Upper lobe of right lung (tissue), 1 donor: ENCODE results near the gene ZNF614. TPM values are rescaled to one million over a fixed set of nuclear protein-coding genes. Genes with fewer than 3 reads are reported as not detected.
"Not testable (repeated sequence)": the region's sequence is repeated elsewhere in the genome, so short reads cannot be mapped to it uniquely, and the experiment has no call there.

ENCODE experiments used
- ATAC-seq: fragments of 200-7000 bp; cut with Tn5 transposase; one replicate; pipeline ENCODE4 v1.9.1; 2020; ENCODE audit warnings: mild to moderate bottlenecking, moderate library complexity
- DNase-seq: peaks from one replicate; pipeline ENCODE4 v3.0.0-alpha.2; 2020
- H3K27ac ChIP-seq: fragments of 200-600 bp; one replicate; pipeline ENCODE4 v1.8.0; 2022
- H3K27me3 ChIP-seq: fragments of 200-600 bp; one replicate; pipeline ENCODE4 v1.8.0; 2022; ENCODE audit warnings: mild to moderate bottlenecking
- H3K36me3 ChIP-seq: fragments of 200-600 bp; one replicate; pipeline ENCODE4 v1.8.0; 2022
- H3K4me1 ChIP-seq: fragments of 200-600 bp; one replicate; pipeline ENCODE4 v1.8.0; 2022
- H3K4me3 ChIP-seq: fragments of 200-600 bp; one replicate; pipeline ENCODE4 v1.8.0; 2022; ENCODE audit warnings: mild to moderate bottlenecking
- H3K9me3 ChIP-seq: fragments of 200-600 bp; one replicate; pipeline ENCODE4 v1.8.0; 2022
- CTCF ChIP-seq: fragments of 200-600 bp; IDR thresholded peaks from one replicate; pipeline ENCODE4 v1.8.0; 2022; ENCODE audit warnings: antibody characterized with exemption
- intact Hi-C: fragments of 100-400 bp; cut with DNase I; formaldehyde crosslinking; loops from one replicate; pipeline ENCODE4 v1.11.0; 2022
- long read RNA-seq: library from polyadenylated mRNA; unstranded; transcript quantifications from one replicate; pipeline ENCODE4 v2.0.0, GENCODE V29; 2021
- total RNA-seq: library from RNA; stranded (reverse); fragmentation: NEBNext Ultra II Directional; extraction: Animal tissue kit (Norgen Biotek cat#: 25700); gene quantifications from one replicate; pipeline ENCODE4 v1.2.1, GENCODE V29; 2021
- donor health status: DM: no; HTN: yes; CAD: no; lungs with severe emphysema.

The ZNF614 gene
- total RNA-seq, result 7.6 TPM
- long read RNA-seq, full-length matches to known transcripts, result 13 of 17 reads
- long read RNA-seq, partial matches to known transcripts, result 1 of 17 reads
- long read RNA-seq, other reads (novel, unspliced or antisense), result 3 of 17 reads

DNA sequence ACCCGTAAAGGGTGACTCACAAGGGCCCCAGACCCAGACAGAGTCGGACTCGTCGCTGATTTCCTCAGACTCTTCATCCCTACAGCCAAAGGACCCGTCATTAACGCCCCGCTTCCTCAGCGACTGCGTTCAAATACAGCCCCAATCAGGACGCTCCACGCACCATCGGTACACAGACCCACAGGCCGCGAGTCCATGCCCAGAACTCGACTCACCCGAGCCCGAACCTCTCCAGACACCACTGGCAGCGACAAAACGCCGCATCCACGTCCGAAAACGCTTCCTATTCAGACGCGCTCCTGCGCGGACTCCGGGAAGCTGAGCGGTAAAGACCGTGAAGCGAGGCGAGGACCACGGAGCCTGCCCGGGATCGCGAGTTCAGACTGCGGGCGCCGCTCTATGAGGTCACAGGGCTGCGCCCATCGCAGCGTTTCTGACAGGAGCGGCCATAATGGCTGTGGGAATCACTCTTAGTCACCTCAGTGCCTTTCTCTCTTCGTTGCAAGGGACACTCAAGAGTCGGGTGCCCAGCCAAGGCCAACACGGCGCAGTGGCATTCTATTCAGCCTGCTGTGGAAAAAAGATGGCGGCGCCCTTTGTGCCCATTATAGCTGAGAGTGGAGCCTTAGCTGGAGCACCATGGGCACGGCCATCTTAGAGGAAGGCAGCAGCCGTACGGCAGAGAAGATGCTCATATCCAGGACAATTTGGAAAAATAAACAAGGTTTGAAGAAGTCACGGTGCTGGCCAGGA, at the start of gene ZNF614:
Gene ZNF614, minus strand, starts transcription at position 353 of the 753 bp plus-strand sequence. CDS start 2,634 bp downstream, outside the sequence.
- ATAC-seq (peak; percentile 99), DNase-seq (peak; percentile 94)
- Histone ChIP-seq H3K4me1 (peaks cover 4% of the 10 kb centered on the region), H3K27ac (peak within 1 kb of the TSS; percentile 96), H3K4me3 (peak within 1 kb of the TSS; percentile 69), H3K9me3 (peaks cover 35% of the 10 kb centered on the region), H3K36me3 (peaks cover 21% of the 10 kb centered on the region), H3K27me3 (no peaks in the 10 kb centered on the region)
- intact Hi-C loops, result no loop called here
- TF ChIP-seq CTCF, result no peak

DNA sequence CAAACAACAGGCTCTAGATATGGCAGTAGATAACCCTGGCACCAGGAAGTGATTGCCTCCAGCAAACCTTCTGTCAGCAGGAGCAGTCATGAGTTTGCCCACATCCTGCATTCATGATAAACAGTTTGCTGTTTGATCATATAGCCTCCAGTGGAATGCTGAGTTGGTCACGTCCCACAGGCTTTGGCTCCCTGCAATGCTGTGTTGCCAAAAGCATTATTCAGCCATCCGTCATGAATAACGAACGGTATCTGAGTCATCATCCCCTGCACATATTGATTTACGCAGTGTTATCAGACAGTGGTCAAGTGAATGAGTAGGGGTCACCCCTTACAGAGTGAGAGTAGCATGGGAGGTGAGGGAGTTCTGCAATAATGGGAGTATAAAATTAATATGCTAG, 42.3 kb upstream of the ZNF614 start:
- Histone ChIP-seq H3K36me3 (peaks cover 77% of the 10 kb centered on the region), H3K9me3 (peaks cover 76% of the 10 kb centered on the region)
- no peak for TF ChIP-seq CTCF

DNA sequence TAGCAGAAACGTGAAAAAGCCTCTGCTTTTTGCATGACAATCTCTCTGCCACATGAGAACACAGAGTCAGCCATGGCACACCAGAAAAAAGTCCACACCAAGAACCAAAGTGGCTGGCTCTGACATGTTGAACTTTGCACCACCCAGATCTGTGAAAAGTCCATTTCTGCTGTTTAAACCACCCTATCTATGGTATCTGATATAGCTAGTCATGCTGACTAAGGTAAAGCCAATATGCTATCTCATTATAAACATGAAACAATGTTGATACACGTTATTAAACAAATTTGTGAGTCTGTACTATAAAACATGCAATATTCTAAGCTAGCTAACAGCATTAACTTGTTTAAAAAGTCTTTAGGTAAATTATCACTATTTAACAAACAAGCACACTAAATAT, 41.5 kb upstream of the ZNF614 start:
- no peak for TF ChIP-seq CTCF
- no peak for ATAC-seq
- Histone ChIP-seq H3K27me3 (no peaks in the 10 kb centered on the region), H3K9me3 (peaks cover 82% of the 10 kb centered on the region), H3K4me3 (no peak overlapping the region), H3K4me1 (no peaks in the 10 kb centered on the region), H3K27ac (no peak overlapping the region), H3K36me3 (peaks cover 69% of the 10 kb centered on the region)
- DNase-seq, result no peak
- intact Hi-C loops, result no loop called here

More for the DNA sequence above, 42.3 kb upstream of the ZNF614 start:
- no peaks in the 10 kb centered on the region for H3K4me1 ChIP-seq
- intact Hi-C loops, result no loop called here
- no peak overlapping the region for H3K4me3 ChIP-seq
- no peak overlapping the region for H3K27ac ChIP-seq
- H3K27me3 ChIP-seq, result no peaks in the 10 kb centered on the region
- DNase-seq, result no peak
- ATAC-seq, result no peak

DNA sequence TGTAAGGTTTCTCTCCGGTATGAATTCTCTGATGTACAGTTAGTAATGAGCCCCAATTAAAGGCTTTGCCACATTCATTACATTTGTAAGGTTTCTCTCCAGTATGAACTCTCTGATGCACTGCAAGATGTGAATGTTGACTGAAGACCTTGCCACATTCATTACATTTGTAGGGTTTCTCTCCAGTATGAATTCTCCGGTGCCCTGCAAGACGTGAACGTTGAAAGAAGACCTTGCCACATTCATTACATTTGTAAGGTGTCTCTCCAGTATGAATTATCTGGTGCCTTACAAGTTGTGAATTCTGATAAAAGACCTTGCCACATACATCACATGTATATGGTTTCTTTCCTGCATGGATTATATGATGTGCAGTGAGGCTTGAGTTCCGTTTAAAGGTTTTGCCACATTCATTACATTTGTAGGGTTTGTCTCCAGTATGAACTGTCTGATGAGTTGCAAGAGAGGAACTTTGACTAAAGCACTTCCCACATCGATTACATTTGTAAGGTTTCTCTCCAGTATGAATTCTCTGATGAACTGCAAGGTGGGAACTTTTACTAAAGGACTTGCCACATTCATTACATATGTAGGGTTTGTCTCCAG, 38.2 kb upstream of the ZNF614 start:
- intact Hi-C loops, result no loop called here
- H3K9me3 ChIP-seq, result peaks cover 85% of the 10 kb centered on the region
- H3K27me3 ChIP-seq, result no peaks in the 10 kb centered on the region
- ATAC-seq, result no peak
- TF ChIP-seq CTCF, result no peak
- DNase-seq, result no peak
- no peak overlapping the region for H3K27ac ChIP-seq
- H3K4me1 ChIP-seq, result no peaks in the 10 kb centered on the region
- H3K4me3 ChIP-seq, result no peak overlapping the region
- H3K36me3 ChIP-seq, result peaks cover 45% of the 10 kb centered on the region

DNA sequence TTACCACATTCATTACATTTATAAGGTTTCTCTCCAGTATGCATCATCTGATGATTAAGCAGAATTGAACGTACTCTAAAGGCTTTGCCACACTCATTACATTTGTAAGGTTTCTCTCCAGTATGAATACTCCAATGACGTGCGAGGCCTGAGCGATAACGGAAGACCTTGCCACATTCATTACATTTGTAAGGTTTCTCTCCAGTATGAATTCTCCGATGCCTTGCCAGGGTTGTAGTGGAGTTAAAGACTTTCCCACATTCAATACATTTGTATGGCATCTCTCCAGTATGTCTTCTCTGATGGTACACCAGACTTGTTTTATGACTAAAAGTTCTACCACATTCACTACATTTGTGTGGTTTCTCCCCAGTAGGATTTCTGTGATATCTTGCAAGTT, 37.2 kb upstream of the ZNF614 start:
- intact Hi-C loops, result no loop called here
- Histone ChIP-seq H3K9me3 (peaks cover 83% of the 10 kb centered on the region), H3K36me3 (peaks cover 36% of the 10 kb centered on the region), H3K27me3 (no peaks in the 10 kb centered on the region), H3K4me1 (no peaks in the 10 kb centered on the region), H3K27ac (no peak overlapping the region), H3K4me3 (no peak overlapping the region)
- DNase-seq (no peak), ATAC-seq (no peak)
- TF ChIP-seq CTCF, result no peak

DNA sequence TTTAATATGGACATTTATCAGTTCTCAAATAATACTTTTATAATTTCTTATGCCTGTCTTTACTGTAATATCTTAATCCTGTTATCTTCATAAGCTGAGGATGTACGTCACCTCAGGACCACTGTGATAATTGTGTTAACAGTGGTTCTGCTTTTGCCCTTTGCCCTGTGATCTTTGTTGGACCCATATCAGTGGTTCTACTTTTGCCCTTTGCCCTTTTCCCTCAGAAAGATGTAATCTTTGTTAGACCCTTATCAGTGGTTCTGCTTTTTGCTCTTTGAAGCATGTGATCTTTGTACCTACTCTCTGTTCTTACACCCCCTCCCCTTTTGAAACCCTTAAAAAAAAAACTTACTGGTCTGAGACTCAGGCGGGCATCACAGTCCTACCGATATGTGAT, 28.3 kb upstream of the ZNF614 start:
- DNase-seq, intact Hi-C loops, H3K27ac ChIP-seq, H3K4me1 ChIP-seq, H3K27me3 ChIP-seq, H3K36me3 ChIP-seq, ATAC-seq, H3K4me3 ChIP-seq: not testable (repeated sequence)
- H3K9me3 ChIP-seq, result peaks cover 51% of the 10 kb centered on the region

- H3K36me3 ChIP-seq, ATAC-seq, H3K27me3 ChIP-seq, intact Hi-C loops, H3K4me1 ChIP-seq, DNase-seq, H3K27ac ChIP-seq, H3K4me3 ChIP-seq: not testable (repeated sequence)
- H3K9me3 ChIP-seq, result peaks cover 19% of the 10 kb centered on the region
These were observed 23.6 kb upstream of the ZNF614 start for GRCh38 chr19:52051736-52052135.
